ENCODE results near the gene VWA2. TPM values are rescaled to one million over a fixed set of nuclear protein-coding genes. Genes with fewer than 3 reads are reported as not detected.

Gene VWA2
- total RNA-seq, 1 experiment from 2014 or later = 1.6 TPM

DNA sequence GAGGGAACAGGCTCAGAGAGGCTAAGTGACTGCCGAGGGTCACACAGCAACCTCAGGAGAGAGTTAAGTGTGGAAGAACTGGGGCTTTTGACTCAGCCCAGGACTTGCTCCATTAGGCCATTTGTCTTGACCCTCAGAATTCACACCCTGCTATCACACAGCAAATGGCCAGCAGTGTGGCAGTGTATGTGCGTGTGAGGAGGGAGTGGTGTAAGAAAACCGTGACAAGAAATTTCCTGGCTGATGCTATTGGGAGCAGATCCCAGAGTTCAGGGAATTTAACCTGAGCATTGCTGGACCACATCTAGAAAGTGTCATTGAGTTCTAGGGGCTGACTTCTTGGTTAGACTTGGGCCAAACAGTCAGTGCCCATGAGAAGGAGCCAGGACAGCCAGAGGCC, 18.4 kb downstream of the VWA2 start:
- H3K27me3 Mint-ChIP-seq (ENCODE audit: low read depth) = no peaks in the 10 kb centered on the region; the same call in 1 of the 2 replicates
- no peaks in the 10 kb centered on the region for H3K9me3 ChIP-seq (ENCODE audit: control insufficient read depth, low read depth, low read length)
- no peak overlapping the region for H3K14ac ChIP-seq (ENCODE audit: insufficient read depth, low read length)
- H3K18ac ChIP-seq (ENCODE audit: insufficient read length, low read depth, low read length) = no peak overlapping the region
- no peak overlapping the region for H2AFZ ChIP-seq (ENCODE audit: low read length)
- no peak overlapping the region for H3K4ac ChIP-seq (ENCODE audit: low read depth, low read length)
- H3K4me2 ChIP-seq (ENCODE audit: insufficient read depth, insufficient read length, low read length) = no peak overlapping the region
- H4K20me1 ChIP-seq (ENCODE audit: control insufficient read depth, insufficient read depth, insufficient read length) = no peaks in the 10 kb centered on the region
- no peak overlapping the region for H4K5ac ChIP-seq (ENCODE audit: insufficient read length, low read depth, low read length)
- no peaks in the 10 kb centered on the region for H3K79me1 ChIP-seq (ENCODE audit: insufficient read depth, low read depth, low read length, poor library complexity, severe bottlenecking)
- no peaks in the 10 kb centered on the region for H3K79me2 ChIP-seq (ENCODE audit: insufficient read depth, low read length)
- H3K27me3 ChIP-seq (ENCODE audit: insufficient read depth, low read length) = no peaks in the 10 kb centered on the region
- H3K4me3 Mint-ChIP-seq = no peak overlapping the region
- H3K27ac Mint-ChIP-seq = peak overlapping the region in 1 of 3 experiments; percentile 45; a peak in 2 of 7 replicates
- H2BK12ac ChIP-seq (ENCODE audit: insufficient read length, low read depth, low read length) = no peak overlapping the region
- DNase-seq = no peak
- no peak overlapping the region for H2BK5ac ChIP-seq (ENCODE audit: insufficient read length, low read length)
- WGBS (ENCODE audit: extremely low coverage, insufficient read length, low lambda C conversion rate) = no CpG with 5 or more reads among the region's 3 CpGs
- H4K8ac ChIP-seq (replicated peaks; ENCODE audit: insufficient read length, low read depth, low read length) = no peak overlapping the region
- H3K27ac ChIP-seq (ENCODE audit: insufficient read length, low read depth, low read length) = no peak overlapping the region
- peaks cover 9 to 18% (median 14%) of the 10 kb centered on the region in 3 experiments for H3K36me3 Mint-ChIP-seq (ENCODE audit: insufficient read depth in 1 of 3, low read depth in 3 of 3)
- H3K4me1 Mint-ChIP-seq = peaks cover 17% of the 10 kb centered on the region in 2 experiments
- H2BK15ac ChIP-seq (ENCODE audit: low read depth, low read length) = no peak overlapping the region
- no peak overlapping the region for H2AK5ac ChIP-seq (ENCODE audit: insufficient read length, low read length)
- no peak overlapping the region for H3K56ac ChIP-seq (ENCODE audit: insufficient read length, low read depth, low read length)
- H2BK120ac ChIP-seq (ENCODE audit: low read depth, low read length, poor library complexity, severe bottlenecking) = no peak overlapping the region
- peaks cover 8 to 10% of the 10 kb centered on the region in 2 experiments for H3K9me3 Mint-ChIP-seq
- no peak overlapping the region for H3K23ac ChIP-seq (ENCODE audit: insufficient read length, low read depth, low read length)
- H3K4me1 ChIP-seq (ENCODE audit: insufficient read depth, low read length) = no peaks in the 10 kb centered on the region; the same call in 1 of the 2 replicates
- H3K9ac ChIP-seq (ENCODE audit: extremely low read depth, insufficient read length, low read length) = no peak overlapping the region
- no peak overlapping the region for H4K91ac ChIP-seq (ENCODE audit: insufficient read length, low read depth, low read length)
- H3K23me2 ChIP-seq (ENCODE audit: insufficient read length, low read depth, low read length, poor library complexity, severe bottlenecking) = no peaks in the 10 kb centered on the region
- TF ChIP-seq, protein P1, sequence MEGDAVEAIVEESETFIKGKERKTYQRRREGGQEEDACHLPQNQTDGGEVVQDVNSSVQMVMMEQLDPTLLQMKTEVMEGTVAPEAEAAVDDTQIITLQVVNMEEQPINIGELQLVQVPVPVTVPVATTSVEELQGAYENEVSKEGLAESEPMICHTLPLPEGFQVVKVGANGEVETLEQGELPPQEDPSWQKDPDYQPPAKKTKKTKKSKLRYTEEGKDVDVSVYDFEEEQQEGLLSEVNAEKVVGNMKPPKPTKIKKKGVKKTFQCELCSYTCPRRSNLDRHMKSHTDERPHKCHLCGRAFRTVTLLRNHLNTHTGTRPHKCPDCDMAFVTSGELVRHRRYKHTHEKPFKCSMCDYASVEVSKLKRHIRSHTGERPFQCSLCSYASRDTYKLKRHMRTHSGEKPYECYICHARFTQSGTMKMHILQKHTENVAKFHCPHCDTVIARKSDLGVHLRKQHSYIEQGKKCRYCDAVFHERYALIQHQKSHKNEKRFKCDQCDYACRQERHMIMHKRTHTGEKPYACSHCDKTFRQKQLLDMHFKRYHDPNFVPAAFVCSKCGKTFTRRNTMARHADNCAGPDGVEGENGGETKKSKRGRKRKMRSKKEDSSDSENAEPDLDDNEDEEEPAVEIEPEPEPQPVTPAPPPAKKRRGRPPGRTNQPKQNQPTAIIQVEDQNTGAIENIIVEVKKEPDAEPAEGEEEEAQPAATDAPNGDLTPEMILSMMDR (conservative IDR thresholded peaks at IDR 0.05) = no peak
- no peak overlapping the region for H3T11ph ChIP-seq (ENCODE audit: low read length)
- no peak overlapping the region for H2BK20ac ChIP-seq (ENCODE audit: low read depth, low read length, poor library complexity, severe bottlenecking)
